Body of pancreas (tissue), 4 donors: ENCODE data around the gene ILRUN.

Experiments used
- CTCF ChIP-seq, 7 experiments: fragments of 450-650 bp in 4 of 7; fragments of 200-600 bp in 3 of 7; sonication (generic) in 3 of 7; IDR thresholded peaks; one replicate each; pipeline ENCODE4 v1.5.1; 2016 to 2019; ENCODE audit warnings: antibody characterized with exemption in 7 of 7
- POLR2A ChIP-seq, 3 donors: fragments of 450-650 bp; IDR thresholded peaks; one replicate each; pipeline ENCODE4 v1.6.1; 2016; ENCODE audit warnings: antibody characterized with exemption in 3 of 3, mild to moderate bottlenecking in 2 of 3

- TF ChIP-seq CTCF (IDR thresholded peaks at IDR 0.05), result no peak
- no peak for TF ChIP-seq POLR2A (IDR thresholded peaks at IDR 0.05)
Observed at GRCh38 chr6:34688956-34689355, 7.6 kb downstream of the ILRUN start.
